OCI-LY7 (cell line): ENCODE results near the gene PTH1R. TPM values are rescaled to one million over a fixed set of nuclear protein-coding genes. Genes with fewer than 3 reads are reported as not detected.

Experiments used
- BruUV-seq: library from RNA; stranded (reverse); fragments of 400-500 nt; replicated peaks from 2 replicates; lab custom pipeline; 2021; lab: Mats Ljungman, UMichigan
- CTCF ChIA-PET: fragments of 300-600 bp; sonication (Branson Sonifier 250); formaldehyde crosslinking; loops from one replicate; lab custom pipeline; 2022; ENCODE audit warnings: antibody characterized with exemption; ENCODE audit not compliant: unreplicated experiment; lab: Charles Lee
- POLR2A ChIA-PET: fragments of 300-600 bp; sonication (Branson Sonifier 250); formaldehyde crosslinking; loops from one replicate; lab custom pipeline; 2022; ENCODE audit warnings: antibody characterized with exemption; lab: Charles Lee
- DNase-seq: peaks from one replicate; pipeline ENCODE4 v3.0.0-alpha.2; 2015; ENCODE audit warnings: low spot score
- H2AFZ ChIP-seq: fragments of 200-600 bp; sonication (generic), shearing (Covaris generic); 2 replicates; pipeline ENCODE4 v1.6.1; 2014; ENCODE audit warnings: mild to moderate bottlenecking, antibody characterized with exemption, low read length, moderate library complexity
- H3K27ac ChIP-seq: fragments of 200-600 bp; sonication (generic); 2 replicates; pipeline ENCODE4 v1.5.1; 2014; ENCODE audit warnings: mixed run types, low read depth, mild to moderate bottlenecking, moderate library complexity, low read length, inconsistent platforms; ENCODE audit not compliant: poor library complexity, severe bottlenecking
- H3K36me3 ChIP-seq: fragments of 200-600 bp; sonication (generic); 2 replicates; pipeline ENCODE4 v1.6.1; 2014; ENCODE audit warnings: mild to moderate bottlenecking, antibody characterized with exemption, low read length, moderate library complexity, mixed read lengths; ENCODE audit not compliant: insufficient read depth
- H3K4me1 ChIP-seq: fragments of 200-600 bp; sonication (generic); 2 replicates; pipeline ENCODE4 v1.5.1; 2014; ENCODE audit warnings: mild to moderate bottlenecking, low read length; ENCODE audit not compliant: insufficient read depth, poor library complexity, severe bottlenecking
- H3K4me2 ChIP-seq: fragments of 200-600 bp; sonication (generic); 2 replicates; pipeline ENCODE4 v1.6.1; 2014; ENCODE audit warnings: mild to moderate bottlenecking, low read length
- H3K4me3 ChIP-seq: fragments of 200-600 bp; sonication (generic); 2 replicates; pipeline ENCODE4 v1.5.1; 2014; ENCODE audit warnings: mild to moderate bottlenecking, low read depth, low read length; ENCODE audit not compliant: poor library complexity, severe bottlenecking
- H3K79me2 ChIP-seq: fragments of 200-600 bp; sonication (generic); 2 replicates; pipeline ENCODE4 v1.6.1; 2016; ENCODE audit warnings: low read depth, mild to moderate bottlenecking, low read length, moderate library complexity, mixed read lengths; ENCODE audit not compliant: insufficient read depth
- H3K9me2 ChIP-seq: fragments of 200-600 bp; sonication (generic); 2 replicates; pipeline ENCODE4 v1.6.1; 2016; ENCODE audit warnings: mild to moderate bottlenecking, low read length, mixed read lengths; ENCODE audit not compliant: insufficient read depth
- H3K9me3 ChIP-seq: fragments of 200-600 bp; sonication (generic); 2 replicates; pipeline ENCODE4 v1.6.1; 2014; ENCODE audit warnings: mild to moderate bottlenecking, mixed run types, low read length, mixed read lengths
- H4K20me1 ChIP-seq: fragments of 200-600 bp; sonication (generic); 2 replicates; pipeline ENCODE4 v1.6.1; 2014; ENCODE audit warnings: mild to moderate bottlenecking, antibody characterized with exemption, low read length, moderate library complexity, mixed read lengths; ENCODE audit not compliant: insufficient read depth
- EZH2phosphoT487 ChIP-seq: fragments of 200-600 bp; sonication (generic); IDR thresholded peaks from 2 replicates; pipeline ENCODE4 v1.6.1; 2018; ENCODE audit warnings: low read depth, borderline replicate concordance, mild to moderate bottlenecking, mixed run types, antibody characterized with exemption, low read length, moderate library complexity, mixed read lengths
- intact Hi-C: fragments of 100-400 bp; cut with micrococcal nuclease; formaldehyde crosslinking; loops from one replicate; pipeline ENCODE4 v1.10.0; 2022; ENCODE audit not compliant: unreplicated experiment
- total RNA-seq, 2 experiments: library from RNA; depleted of rRNA in 1 of 2; stranded (reverse); fragments of >200 nt in 1 of 2; shearing (Covaris generic) in 1 of 2; gene quantifications; 2 replicates each; pipeline ENCODE4 v1.2.3, GENCODE V29; 2014 to 2022
- TF ChIP-seq, protein P1 (sequence below): fragments of 200-600 bp; sonication (generic); conservative IDR thresholded peaks from 2 replicates; pipeline ENCODE4 v1.5.1; 2014; ENCODE audit warnings: mild to moderate bottlenecking, antibody characterized with exemption, low read length, moderate library complexity, mixed read lengths

The PTH1R gene
- total RNA-seq, 2 experiments from 2014 or later, result not detected

- no peaks in the 10 kb centered on the region for H3K9me3 ChIP-seq
- no peaks in the 10 kb centered on the region for H3K9me2 ChIP-seq
- H3K4me2 ChIP-seq, result no peak overlapping the region
- peaks cover 22% of the 10 kb centered on the region for H4K20me1 ChIP-seq
- CTCF ChIA-PET, result interaction anchor here (1.1 kb wide), 1 partner anchor 9 kb away, joined by 3 read pairs; no protein-coding TSS in a partner anchor
- H3K4me1 ChIP-seq, result peaks cover 37% of the 10 kb centered on the region
- H3K4me3 ChIP-seq, result no peak overlapping the region
- TF ChIP-seq, protein P1, sequence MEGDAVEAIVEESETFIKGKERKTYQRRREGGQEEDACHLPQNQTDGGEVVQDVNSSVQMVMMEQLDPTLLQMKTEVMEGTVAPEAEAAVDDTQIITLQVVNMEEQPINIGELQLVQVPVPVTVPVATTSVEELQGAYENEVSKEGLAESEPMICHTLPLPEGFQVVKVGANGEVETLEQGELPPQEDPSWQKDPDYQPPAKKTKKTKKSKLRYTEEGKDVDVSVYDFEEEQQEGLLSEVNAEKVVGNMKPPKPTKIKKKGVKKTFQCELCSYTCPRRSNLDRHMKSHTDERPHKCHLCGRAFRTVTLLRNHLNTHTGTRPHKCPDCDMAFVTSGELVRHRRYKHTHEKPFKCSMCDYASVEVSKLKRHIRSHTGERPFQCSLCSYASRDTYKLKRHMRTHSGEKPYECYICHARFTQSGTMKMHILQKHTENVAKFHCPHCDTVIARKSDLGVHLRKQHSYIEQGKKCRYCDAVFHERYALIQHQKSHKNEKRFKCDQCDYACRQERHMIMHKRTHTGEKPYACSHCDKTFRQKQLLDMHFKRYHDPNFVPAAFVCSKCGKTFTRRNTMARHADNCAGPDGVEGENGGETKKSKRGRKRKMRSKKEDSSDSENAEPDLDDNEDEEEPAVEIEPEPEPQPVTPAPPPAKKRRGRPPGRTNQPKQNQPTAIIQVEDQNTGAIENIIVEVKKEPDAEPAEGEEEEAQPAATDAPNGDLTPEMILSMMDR, result no peak
- no peak for TF ChIP-seq EZH2phosphoT487
- H3K79me2 ChIP-seq, result peaks cover 97% of the 10 kb centered on the region
- intact Hi-C loops, result no loop called here
- POLR2A ChIA-PET, result interaction anchor here (1.6 kb wide), 1 partner anchor 10 kb away, joined by 11 read pairs; no protein-coding TSS in a partner anchor
- peaks cover 96% of the 10 kb centered on the region for H3K36me3 ChIP-seq
- H3K27ac ChIP-seq, result no peak overlapping the region
- H2AFZ ChIP-seq, result no peak overlapping the region
- no TSS peak for BruUV-seq
- no peak for DNase-seq
These were observed 65.1 kb downstream of the PTH1R start for GRCh38 chr3:46942481-46943236.

DNA sequence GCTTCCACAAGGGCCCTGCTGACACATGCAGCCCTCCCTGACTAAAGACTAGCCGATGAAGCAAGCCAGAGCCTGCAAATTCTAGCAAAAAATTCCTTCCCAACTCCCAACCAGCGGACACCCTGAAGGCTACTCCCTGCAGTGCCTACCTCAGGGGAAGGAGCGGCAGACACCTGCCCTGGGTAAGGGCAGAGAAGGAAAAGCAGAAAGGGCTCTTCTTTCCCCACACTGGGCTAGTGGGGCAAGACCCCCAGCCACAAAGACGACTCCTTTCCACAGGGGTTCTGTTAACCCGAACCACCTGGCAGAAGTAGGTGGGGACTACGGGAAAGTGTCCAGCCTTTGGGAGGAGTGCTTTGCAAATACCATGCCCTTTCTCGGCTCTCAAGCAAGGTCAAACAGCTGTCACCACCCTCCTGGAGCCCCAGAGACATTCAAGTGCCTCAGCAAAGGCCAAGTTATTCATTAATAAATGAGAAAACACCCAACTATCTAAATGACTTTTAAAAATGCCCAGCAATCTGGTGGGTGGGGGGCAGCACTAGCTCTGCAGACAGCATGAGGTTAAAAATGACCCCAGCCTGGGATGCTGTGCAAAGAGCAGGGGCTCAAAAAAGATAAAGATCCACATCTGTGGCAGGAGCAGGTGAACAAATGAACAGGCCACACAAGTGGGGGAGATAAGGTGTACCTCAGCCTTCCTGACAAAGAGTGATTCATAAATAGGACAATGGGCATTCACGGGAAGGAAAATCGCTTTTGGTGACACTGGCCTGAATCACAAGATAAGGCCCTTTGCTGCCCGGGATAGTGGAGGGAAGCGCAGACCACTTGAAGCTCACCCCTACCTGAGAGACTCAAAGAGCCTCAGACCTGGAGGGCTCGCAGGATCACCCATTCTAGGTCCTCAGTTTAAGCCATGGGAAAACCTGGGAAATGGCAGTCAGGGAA lies 66.0 kb downstream of the PTH1R start:
- intact Hi-C loops, result no loop called here
- peaks cover 41% of the 10 kb centered on the region for H3K4me1 ChIP-seq
- no peak overlapping the region for H3K4me3 ChIP-seq
- H3K36me3 ChIP-seq, result peaks cover 96% of the 10 kb centered on the region
- TF ChIP-seq, protein P1, result no peak
- TF ChIP-seq EZH2phosphoT487, result no peak
- CTCF ChIA-PET, result no interaction called here
- BruUV-seq, result no TSS peak
- H3K9me3 ChIP-seq, result no peaks in the 10 kb centered on the region
- H3K9me2 ChIP-seq, result no peaks in the 10 kb centered on the region
- no peak overlapping the region for H3K4me2 ChIP-seq
- H3K79me2 ChIP-seq, result peaks cover 97% of the 10 kb centered on the region
- peaks cover 30% of the 10 kb centered on the region for H4K20me1 ChIP-seq
- H3K27ac ChIP-seq, result no peak overlapping the region
- H2AFZ ChIP-seq, result no peak overlapping the region
- POLR2A ChIA-PET, result interaction anchor here (0.7 to 1.6 kb wide), 3 partner anchors 10 to 23 kb away, joined by 3 to 4 read pairs (median 3); no protein-coding TSS in a partner anchor
- DNase-seq, result no peak
